ENCODE data around the gene CNKSR3. TPM values are rescaled to one million over a fixed set of nuclear protein-coding genes. Genes with fewer than 3 reads are reported as not detected.

The CNKSR3 gene
- total and polyA plus RNA-seq, 2 experiments from 2014 or later, result 1.9 to 5.7 TPM

GRCh38 chr6:154488248-154488593 lies 22.3 kb downstream of the CNKSR3 start:
- no peaks in the 10 kb centered on the region for H3K36me3 ChIP-seq (ENCODE audit: insufficient read depth)
- H3K27ac ChIP-seq (ENCODE audit: low read depth), result no peak overlapping the region
- H3K4me1 ChIP-seq (ENCODE audit: insufficient read depth), result no peaks in the 10 kb centered on the region
- H3K79me2 ChIP-seq (replicated peaks; ENCODE audit: insufficient read depth), result no peaks in the 10 kb centered on the region
- H3K4me3 ChIP-seq, result no peak overlapping the region
- H3K27me3 Mint-ChIP-seq (ENCODE audit: insufficient read depth, low read depth, poor library complexity), result peaks cover 3% of the 10 kb centered on the region
- no peak for TF ChIP-seq STAT1 (IDR thresholded peaks at IDR 0.05; ENCODE audit: unreplicated experiment)
- TF ChIP-seq, protein P1, sequence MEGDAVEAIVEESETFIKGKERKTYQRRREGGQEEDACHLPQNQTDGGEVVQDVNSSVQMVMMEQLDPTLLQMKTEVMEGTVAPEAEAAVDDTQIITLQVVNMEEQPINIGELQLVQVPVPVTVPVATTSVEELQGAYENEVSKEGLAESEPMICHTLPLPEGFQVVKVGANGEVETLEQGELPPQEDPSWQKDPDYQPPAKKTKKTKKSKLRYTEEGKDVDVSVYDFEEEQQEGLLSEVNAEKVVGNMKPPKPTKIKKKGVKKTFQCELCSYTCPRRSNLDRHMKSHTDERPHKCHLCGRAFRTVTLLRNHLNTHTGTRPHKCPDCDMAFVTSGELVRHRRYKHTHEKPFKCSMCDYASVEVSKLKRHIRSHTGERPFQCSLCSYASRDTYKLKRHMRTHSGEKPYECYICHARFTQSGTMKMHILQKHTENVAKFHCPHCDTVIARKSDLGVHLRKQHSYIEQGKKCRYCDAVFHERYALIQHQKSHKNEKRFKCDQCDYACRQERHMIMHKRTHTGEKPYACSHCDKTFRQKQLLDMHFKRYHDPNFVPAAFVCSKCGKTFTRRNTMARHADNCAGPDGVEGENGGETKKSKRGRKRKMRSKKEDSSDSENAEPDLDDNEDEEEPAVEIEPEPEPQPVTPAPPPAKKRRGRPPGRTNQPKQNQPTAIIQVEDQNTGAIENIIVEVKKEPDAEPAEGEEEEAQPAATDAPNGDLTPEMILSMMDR (conservative IDR thresholded peaks at IDR 0.05; ENCODE audit: low read depth in 2 of 2), result no peak
- TF ChIP-seq POLR2AphosphoS5 (IDR thresholded peaks at IDR 0.05; ENCODE audit: low read depth), result no peak
- TF ChIP-seq, protein P2, sequence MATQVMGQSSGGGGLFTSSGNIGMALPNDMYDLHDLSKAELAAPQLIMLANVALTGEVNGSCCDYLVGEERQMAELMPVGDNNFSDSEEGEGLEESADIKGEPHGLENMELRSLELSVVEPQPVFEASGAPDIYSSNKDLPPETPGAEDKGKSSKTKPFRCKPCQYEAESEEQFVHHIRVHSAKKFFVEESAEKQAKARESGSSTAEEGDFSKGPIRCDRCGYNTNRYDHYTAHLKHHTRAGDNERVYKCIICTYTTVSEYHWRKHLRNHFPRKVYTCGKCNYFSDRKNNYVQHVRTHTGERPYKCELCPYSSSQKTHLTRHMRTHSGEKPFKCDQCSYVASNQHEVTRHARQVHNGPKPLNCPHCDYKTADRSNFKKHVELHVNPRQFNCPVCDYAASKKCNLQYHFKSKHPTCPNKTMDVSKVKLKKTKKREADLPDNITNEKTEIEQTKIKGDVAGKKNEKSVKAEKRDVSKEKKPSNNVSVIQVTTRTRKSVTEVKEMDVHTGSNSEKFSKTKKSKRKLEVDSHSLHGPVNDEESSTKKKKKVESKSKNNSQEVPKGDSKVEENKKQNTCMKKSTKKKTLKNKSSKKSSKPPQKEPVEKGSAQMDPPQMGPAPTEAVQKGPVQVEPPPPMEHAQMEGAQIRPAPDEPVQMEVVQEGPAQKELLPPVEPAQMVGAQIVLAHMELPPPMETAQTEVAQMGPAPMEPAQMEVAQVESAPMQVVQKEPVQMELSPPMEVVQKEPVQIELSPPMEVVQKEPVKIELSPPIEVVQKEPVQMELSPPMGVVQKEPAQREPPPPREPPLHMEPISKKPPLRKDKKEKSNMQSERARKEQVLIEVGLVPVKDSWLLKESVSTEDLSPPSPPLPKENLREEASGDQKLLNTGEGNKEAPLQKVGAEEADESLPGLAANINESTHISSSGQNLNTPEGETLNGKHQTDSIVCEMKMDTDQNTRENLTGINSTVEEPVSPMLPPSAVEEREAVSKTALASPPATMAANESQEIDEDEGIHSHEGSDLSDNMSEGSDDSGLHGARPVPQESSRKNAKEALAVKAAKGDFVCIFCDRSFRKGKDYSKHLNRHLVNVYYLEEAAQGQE (IDR thresholded peaks at IDR 0.05; ENCODE audit: unreplicated experiment), result no peak
- no peak for TF ChIP-seq ZNF114 (CRISPR knock-in tag; IDR thresholded peaks at IDR 0.05)
- no peak for TF ChIP-seq ZNF462 (CRISPR knock-in tag; IDR thresholded peaks at IDR 0.05)
- no peak for TF ChIP-seq EZH2 (IDR thresholded peaks at IDR 0.05; ENCODE audit: low read depth, unreplicated experiment)
- no peak for TF ChIP-seq ETS1 (IDR thresholded peaks at IDR 0.05)
- TF ChIP-seq ZNF331 (CRISPR knock-in tag; IDR thresholded peaks at IDR 0.05; ENCODE audit: low read depth), result no peak
- no peak for TF ChIP-seq NANOG (IDR thresholded peaks at IDR 0.05; ENCODE audit: borderline replicate concordance)
- TF ChIP-seq EZH2phosphoT487 (IDR thresholded peaks at IDR 0.05; ENCODE audit: unreplicated experiment), result no peak
- no peak for TF ChIP-seq JUNB (IDR thresholded peaks at IDR 0.05; ENCODE audit: unreplicated experiment)
- no peak for TF ChIP-seq CREB1 (CRISPR knock-in tag; IDR thresholded peaks at IDR 0.05; ENCODE audit: low read depth)
- no peak overlapping the region for H3K27ac Mint-ChIP-seq
- no peaks in the 10 kb centered on the region for H3F3A ChIP-seq (replicated peaks; ENCODE audit: low read depth)
- H3K36me3 Mint-ChIP-seq (ENCODE audit: low read depth), result no peaks in the 10 kb centered on the region
- 0 out of 2 replicates have a peak, but pooled peaks cover 3% of the 10 kb centered on the region for H3K9me2 ChIP-seq (ENCODE audit: insufficient read depth)
- no peaks in the 10 kb centered on the region for H3K27me3 ChIP-seq (ENCODE audit: insufficient read depth)
- H3K9me3 Mint-ChIP-seq, result no peaks in the 10 kb centered on the region; the same call in 2 of the 3 replicates
- H3K4me3 Mint-ChIP-seq, result no peak overlapping the region
- no peak for DNase-seq (ENCODE audit: low spot score)
- H3K4me1 Mint-ChIP-seq, result peaks cover 6% of the 10 kb centered on the region; the same call in 2 of the 3 replicates
- H2AFZ ChIP-seq, result no peak overlapping the region
- no peak overlapping the region for H3K4me2 ChIP-seq
- no peak for ATAC-seq
- no peaks in the 10 kb centered on the region for H4K20me1 ChIP-seq (replicated peaks; ENCODE audit: insufficient read depth)

All from GM23338 (cell line).